ENCODE results near the gene SLC25A6. TPM values are rescaled to one million over a fixed set of nuclear protein-coding genes. Genes with fewer than 3 reads are reported as not detected.
A peak's percentile ranks its signal among the peaks of the same experiment; 100 is the strongest.
"Not testable (repeated sequence)": the region's sequence is repeated elsewhere in the genome, so short reads cannot be mapped to it uniquely, and the experiment has no call there.

The SLC25A6 gene
- total and polyA plus RNA-seq, 5 experiments from 2014 or later: 251 to 622 (median 427) TPM

DNA sequence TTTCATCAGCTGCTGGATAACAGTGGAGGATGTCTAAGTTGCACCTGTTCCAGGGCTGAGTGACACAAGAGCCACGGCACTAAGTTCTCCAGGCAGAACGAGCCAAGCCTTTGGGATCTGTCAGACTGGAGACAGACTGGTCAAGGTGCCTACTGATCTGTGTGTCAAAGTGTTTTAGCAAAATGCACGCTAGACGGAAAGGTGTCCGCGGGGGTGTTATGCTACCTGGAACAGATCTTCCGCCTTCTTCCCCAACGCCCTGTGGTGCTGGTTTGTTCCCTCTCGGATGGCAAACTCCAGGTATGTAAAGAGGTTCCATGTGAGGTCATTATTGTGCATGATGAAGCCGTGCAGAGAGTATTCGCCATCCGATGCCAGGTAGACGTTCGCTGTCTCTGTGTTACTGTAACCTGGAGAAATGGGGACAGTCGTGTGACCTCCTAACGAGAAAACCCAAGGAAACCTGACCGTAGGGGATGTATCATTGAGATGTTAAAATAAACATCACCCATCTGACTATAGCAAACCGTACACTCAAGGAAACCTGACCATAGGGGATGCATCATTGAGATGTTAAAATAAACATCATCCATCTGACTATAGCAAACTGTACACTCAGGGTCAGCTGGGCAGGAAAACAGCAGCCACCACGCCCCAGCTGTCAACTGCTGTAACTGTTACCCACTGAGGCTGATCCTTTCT, 29.7 kb upstream of the SLC25A6 start:
- Mint-ChIP-seq H3K9me3 (peaks cover 0 to 35% (median 12%) of the 10 kb centered on the region in 9 donors), H3K36me3 (peaks cover 17 to 55% (median 48%) of the 10 kb centered on the region in 3 donors), H3K4me3 (no peak overlapping the region), H3K4me1 (peaks cover 0 to 18% (median 3%) of the 10 kb centered on the region in 4 donors), H3K27me3 (no peaks in the 10 kb centered on the region), H3K27ac (peak overlapping the region in 4 of 10 donors; percentile 14 to 69 (median 34))
- POLR2A ChIA-PET: no interaction called here
- ATAC-seq (no peak), DNase-seq (peak in 1 of 10 donors; percentile 56)

DNA sequence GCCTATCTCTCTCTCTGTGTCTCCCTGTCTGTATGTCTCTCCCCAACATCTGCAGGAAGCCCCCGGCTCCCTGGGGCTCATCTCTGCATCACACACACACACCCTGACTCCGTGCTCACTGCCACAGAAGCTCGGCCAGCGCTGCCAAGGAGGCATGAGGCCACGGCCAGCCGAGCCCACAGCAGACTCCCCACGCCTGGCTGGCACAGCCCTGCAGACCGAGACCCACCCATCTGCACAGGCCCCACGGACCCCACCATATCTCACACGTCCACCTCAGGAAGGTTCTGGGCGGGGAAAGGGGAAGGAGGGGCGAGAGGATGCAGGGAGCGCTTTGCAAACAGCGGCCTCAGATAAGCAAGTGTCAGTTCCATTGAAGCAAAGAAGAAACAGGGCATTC, 28.5 kb upstream of the SLC25A6 start:
- POLR2A ChIA-PET: no interaction called here
- peaks cover 0 to 18% (median 3%) of the 10 kb centered on the region in 4 donors for H3K4me1 Mint-ChIP-seq
- DNase-seq (no peak), ATAC-seq (peak in 1 of 2 donors; percentile 28)
- H3K36me3 Mint-ChIP-seq: peaks cover 17 to 49% (median 47%) of the 10 kb centered on the region in 3 donors
- peaks cover 0 to 35% (median 12%) of the 10 kb centered on the region in 9 donors for H3K9me3 Mint-ChIP-seq
- no peaks in the 10 kb centered on the region for H3K27me3 Mint-ChIP-seq
- no peak overlapping the region for H3K4me3 Mint-ChIP-seq
- H3K27ac Mint-ChIP-seq: peak overlapping the region in 8 of 10 donors; percentile 5 to 81 (median 50)

DNA sequence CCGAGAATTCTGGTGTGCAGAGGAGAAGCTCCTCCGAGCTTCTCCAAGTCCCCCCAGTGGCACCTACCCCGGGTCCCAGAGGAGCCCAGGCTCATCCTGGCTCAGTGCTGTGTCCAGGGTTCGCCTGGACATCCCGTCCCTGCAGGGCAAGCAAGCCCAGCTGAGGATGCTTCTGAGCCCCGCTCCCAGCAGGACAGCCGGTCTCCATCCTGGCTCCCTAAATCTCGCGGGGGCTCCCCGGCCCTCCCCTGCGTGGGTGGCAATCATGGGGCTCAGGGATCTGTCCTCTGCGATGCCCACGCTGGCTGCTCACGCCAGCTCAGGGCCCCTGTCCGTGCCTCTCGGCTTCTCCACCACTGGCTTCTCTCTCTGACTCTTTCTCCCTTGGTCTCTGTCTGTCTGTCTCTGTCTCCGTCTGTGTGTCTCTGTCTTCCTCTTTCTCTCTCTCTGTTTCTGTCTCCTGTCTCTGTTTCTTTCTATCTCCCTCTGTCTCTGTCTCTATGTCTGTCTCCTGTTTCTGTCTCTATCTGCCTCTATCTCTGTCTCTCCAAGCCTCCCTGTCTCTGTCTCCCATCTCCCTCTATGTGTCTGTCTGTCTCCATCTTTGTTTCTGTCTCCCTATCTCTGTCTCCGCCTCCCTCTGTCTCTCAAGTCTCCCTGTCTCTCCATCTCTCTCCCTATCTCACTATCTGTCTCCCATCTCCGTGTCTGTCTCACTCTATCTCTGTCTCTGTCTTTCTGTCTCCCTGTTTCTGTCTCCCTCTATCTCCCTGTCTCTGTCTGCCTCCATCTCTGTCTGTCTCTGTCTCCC, 27.8 kb upstream of the SLC25A6 start:
- no peak for ATAC-seq
- H3K4me3 Mint-ChIP-seq: peak overlapping the region in 1 of 10 donors; percentile 4
- POLR2A ChIA-PET: no interaction called here
- DNase-seq: no peak
- H3K27ac Mint-ChIP-seq: peak overlapping the region in 9 of 10 donors; percentile 5 to 81 (median 44)
- peaks cover 0 to 28% (median 12%) of the 10 kb centered on the region in 9 donors for H3K9me3 Mint-ChIP-seq
- H3K27me3 Mint-ChIP-seq: no peaks in the 10 kb centered on the region
- H3K4me1 Mint-ChIP-seq: peaks cover 0 to 16% (median 3%) of the 10 kb centered on the region in 4 donors
- H3K36me3 Mint-ChIP-seq: peaks cover 13 to 46% (median 41%) of the 10 kb centered on the region in 3 donors

DNA sequence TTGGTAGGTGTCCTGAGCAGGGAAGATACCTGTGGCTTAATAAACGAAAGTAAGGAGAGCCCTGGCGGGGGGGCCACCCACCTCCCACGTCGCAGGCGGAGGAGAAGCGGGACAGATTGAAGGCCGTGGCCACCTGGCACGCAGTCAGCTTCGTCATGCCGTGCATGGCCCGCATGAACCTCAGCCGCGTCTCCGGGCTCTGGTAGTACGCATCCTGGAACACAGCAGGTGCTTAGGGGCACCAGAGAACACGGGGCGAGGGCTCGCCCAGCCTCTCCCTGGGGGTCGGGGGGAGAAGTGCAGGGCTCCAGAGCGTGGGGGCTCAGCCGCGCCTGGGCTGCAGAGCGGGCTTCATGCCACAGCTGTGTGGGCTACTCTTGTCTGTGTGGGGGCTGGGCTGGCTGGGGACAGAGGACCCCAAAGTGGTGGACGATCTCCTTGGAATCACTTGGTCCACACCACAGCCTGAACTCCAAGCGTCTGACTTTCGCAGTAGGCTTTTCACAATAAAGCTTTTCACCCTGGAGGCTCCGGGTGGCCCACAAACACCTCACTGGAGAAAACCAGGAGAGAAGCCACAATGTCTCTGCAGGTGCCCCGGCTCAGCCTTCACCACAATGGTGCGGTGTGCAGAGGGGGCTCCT, 27.1 kb upstream of the SLC25A6 start:
- peaks cover 0 to 30% (median 12%) of the 10 kb centered on the region in 9 donors for H3K9me3 Mint-ChIP-seq
- no peak for ATAC-seq
- DNase-seq: no peak
- H3K36me3 Mint-ChIP-seq: peaks cover 13 to 47% (median 38%) of the 10 kb centered on the region in 3 donors
- no peak overlapping the region for H3K4me3 Mint-ChIP-seq
- no peak overlapping the region for H3K27ac Mint-ChIP-seq
- peaks cover 0 to 11% (median 3%) of the 10 kb centered on the region in 4 donors for H3K4me1 Mint-ChIP-seq
- H3K27me3 Mint-ChIP-seq: no peaks in the 10 kb centered on the region
- POLR2A ChIA-PET: no interaction called here

DNA sequence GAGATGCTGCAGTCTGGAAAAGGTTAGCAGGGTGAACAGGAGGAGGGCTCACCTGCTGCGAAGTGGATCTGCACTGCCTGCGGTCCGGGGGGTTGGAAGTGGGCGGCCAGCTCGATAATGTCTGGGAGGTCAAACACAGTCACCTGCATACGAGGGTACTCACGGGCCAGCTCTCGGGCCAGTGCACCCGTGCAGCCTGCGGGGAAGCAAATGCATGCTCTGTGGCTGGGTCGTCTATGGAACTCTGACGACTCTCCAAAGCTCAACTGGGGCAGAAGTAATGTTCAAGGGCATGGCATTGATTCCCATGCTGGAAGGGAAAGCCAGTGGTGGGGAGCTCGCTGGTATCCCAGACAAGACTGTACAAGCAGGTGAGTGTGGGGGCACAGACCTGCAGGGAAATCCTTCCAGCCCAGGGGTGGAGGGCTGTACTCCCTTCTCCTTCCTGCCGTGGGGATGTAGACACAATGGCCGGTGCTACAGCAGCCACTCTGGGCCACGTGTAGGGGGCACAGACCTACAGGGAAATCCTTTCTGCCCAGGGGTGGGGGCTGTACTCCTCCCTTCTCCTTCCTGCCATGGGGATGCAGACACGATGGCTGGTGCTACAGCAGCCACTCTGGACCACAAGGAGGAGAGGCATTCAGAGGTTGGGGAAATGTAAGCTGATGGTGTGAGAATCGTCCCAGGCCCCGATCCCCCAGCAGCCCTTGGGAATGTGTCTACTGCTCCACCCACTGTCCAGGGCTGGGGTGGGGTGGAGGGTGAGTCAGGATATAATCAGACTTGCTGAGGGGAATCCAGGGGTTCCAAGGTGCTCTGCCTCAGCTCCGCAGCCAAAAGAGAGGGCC, 26.2 kb upstream of the SLC25A6 start:
- POLR2A ChIA-PET: no interaction called here
- DNase-seq (no peak), ATAC-seq (no peak)
- H3K27me3 Mint-ChIP-seq: no peaks in the 10 kb centered on the region
- peaks cover 19 to 48% (median 39%) of the 10 kb centered on the region in 3 donors for H3K36me3 Mint-ChIP-seq
- H3K27ac Mint-ChIP-seq: no peak overlapping the region
- H3K4me3 Mint-ChIP-seq: no peak overlapping the region
- H3K9me3 Mint-ChIP-seq: peaks cover 0 to 29% (median 10%) of the 10 kb centered on the region in 9 donors
- peaks cover 0 to 15% (median 4%) of the 10 kb centered on the region in 4 donors for H3K4me1 Mint-ChIP-seq

DNA sequence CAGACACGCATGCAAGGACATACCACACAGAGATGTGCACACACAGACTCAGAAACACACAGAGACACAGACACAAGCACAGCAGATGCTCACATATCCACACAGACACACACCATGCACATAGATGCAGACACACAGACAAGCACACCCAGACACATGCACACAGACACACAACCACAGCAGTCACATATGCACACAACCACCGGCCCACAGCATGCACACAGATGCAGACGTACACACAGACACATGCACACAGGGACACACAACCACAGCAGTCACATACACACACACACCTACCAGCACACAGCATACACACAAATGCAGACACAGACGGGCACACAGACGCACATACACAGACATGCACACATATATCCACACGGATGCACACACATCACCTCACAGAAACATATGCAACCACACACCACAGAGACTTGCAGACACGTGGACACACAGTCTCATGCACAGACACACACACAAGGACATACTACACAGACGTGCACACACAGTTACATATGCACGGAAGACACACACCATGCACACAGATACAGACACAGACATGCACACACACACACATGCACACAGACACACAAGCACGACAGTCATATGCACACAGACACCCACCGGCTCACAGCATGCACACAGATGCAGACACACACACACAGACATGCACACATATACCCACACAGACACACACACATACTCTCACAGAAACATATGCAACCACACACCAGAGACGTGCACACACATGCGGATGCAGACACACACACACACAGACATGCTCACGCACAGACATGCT, 25.2 kb upstream of the SLC25A6 start:
- no peaks in the 10 kb centered on the region for H3K27me3 Mint-ChIP-seq
- DNase-seq (no peak), ATAC-seq (no peak)
- no peak overlapping the region for H3K4me3 Mint-ChIP-seq
- H3K36me3 Mint-ChIP-seq: peaks cover 23 to 49% (median 41%) of the 10 kb centered on the region in 3 donors
- H3K9me3 Mint-ChIP-seq: peaks cover 0 to 28% (median 14%) of the 10 kb centered on the region in 9 donors
- H3K4me1 Mint-ChIP-seq: peaks cover 0 to 15% (median 4%) of the 10 kb centered on the region in 4 donors
- POLR2A ChIA-PET: no interaction called here
- H3K27ac Mint-ChIP-seq: no peak overlapping the region

DNA sequence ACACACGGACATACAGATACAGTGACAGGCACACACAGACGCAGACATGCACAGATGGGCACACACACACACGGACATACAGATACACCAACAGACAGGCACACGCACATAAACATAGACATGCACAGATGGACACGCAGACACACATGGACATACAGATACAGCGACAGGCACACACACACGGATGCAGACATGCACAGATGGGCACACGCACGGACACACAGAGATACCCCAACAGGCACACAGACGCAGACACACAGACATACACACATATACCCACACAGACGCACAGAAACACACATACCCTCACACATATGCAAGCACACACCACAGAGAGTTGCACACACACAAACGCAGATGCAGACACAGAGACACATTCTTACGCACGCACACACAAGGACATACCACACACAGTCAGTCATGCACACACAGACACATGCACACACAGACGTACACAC, 24.4 kb upstream of the SLC25A6 start:
- POLR2A ChIA-PET: no interaction called here
- H3K27ac Mint-ChIP-seq: no peak overlapping the region
- DNase-seq (no peak), ATAC-seq (no peak)
- H3K4me1 Mint-ChIP-seq: peaks cover 0 to 15% (median 3%) of the 10 kb centered on the region in 4 donors
- no peak overlapping the region for H3K4me3 Mint-ChIP-seq
- H3K36me3 Mint-ChIP-seq: peaks cover 19 to 49% (median 40%) of the 10 kb centered on the region in 3 donors
- no peaks in the 10 kb centered on the region for H3K27me3 Mint-ChIP-seq
- H3K9me3 Mint-ChIP-seq: peaks cover 0 to 27% (median 6%) of the 10 kb centered on the region in 9 donors

DNA sequence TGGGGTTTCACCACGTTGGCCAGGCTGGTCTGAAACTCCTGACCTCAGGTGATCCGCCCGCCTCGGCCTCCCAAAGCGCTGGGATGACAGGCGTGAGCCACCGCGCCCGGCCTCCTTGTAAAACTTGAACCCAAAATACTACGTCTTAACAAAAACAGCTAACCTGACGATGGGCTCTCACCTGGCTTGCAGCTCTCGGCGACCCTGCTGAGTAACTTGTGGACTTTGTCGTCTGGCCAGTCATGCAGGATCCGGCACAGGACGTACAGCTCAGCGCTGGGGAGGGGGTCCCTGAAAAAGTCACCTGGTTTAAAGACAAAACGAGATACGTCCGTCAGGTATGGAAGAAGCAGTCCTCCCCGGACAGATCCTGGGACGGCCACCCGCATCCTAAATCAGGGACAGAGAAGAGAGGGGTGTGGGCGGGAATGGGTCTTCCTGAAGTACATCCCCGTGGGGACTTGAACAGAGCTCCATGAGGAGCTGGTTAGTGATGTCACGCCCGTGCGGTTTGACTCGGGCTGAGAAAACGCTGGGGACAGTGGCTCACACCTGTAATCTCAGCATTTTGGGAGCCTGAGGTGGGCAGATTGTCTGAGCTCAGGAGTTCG, 20.7 kb upstream of the SLC25A6 start:
- Mint-ChIP-seq H3K36me3 (peaks cover 12 to 40% (median 36%) of the 10 kb centered on the region in 3 donors), H3K27ac (peak overlapping the region in 1 of 10 donors; percentile 84), H3K4me3 (no peak overlapping the region), H3K9me3 (peaks cover 0 to 22% (median 0%) of the 10 kb centered on the region in 9 donors), H3K27me3 (no peaks in the 10 kb centered on the region), H3K4me1 (peaks cover 0 to 6% (median under 1%) of the 10 kb centered on the region in 4 donors)
- DNase-seq (no peak), ATAC-seq (no peak)
- POLR2A ChIA-PET: no interaction called here

DNA sequence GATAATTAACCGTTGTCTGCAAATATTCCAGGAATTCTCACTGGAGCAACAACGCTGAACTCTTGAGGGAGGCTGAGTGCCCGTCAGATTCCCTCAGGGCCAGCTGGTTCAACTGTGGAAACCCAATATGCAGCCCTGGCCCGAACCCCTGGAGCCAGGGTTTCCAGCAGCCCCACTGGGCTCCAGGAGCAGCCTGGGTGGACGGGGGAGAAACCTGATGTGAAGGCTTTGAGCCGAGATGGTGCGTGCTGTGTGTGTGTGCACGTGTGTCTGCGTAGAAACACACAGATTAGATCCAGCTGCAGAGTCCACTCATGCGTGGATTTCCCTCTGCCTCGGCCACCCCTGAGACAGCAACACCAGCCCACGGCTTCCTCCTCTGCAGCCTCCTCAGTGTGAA, 19.4 kb upstream of the SLC25A6 start:
- POLR2A ChIA-PET: no interaction called here
- ATAC-seq (no peak), DNase-seq (no peak)
- peak overlapping the region in 1 of 10 donors; percentile 13 for H3K27ac Mint-ChIP-seq
- H3K27me3 Mint-ChIP-seq: no peaks in the 10 kb centered on the region
- H3K9me3 Mint-ChIP-seq: peaks cover 0 to 22% (median 0%) of the 10 kb centered on the region in 9 donors
- peaks cover 0 to 6% (median under 1%) of the 10 kb centered on the region in 4 donors for H3K4me1 Mint-ChIP-seq
- H3K36me3 Mint-ChIP-seq: peaks cover 12 to 40% (median 36%) of the 10 kb centered on the region in 3 donors
- no peak overlapping the region for H3K4me3 Mint-ChIP-seq

DNA sequence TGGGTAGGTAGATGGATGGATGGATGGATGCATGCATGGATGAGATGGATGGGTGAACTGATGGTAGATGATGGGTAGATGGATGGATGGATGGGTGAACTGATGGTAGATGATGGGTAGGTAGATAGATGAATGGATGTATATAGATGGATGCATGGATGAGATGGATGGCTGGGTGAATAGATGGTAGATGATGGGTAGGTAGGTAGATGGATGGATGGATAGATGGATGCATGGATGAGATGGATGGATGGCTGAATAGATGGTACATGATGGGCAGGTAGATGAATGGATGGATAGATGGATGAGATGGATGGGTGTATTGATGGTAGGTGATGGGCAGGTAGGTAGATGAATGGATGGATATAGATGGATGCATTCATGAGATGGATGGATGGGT, 15.1 kb upstream of the SLC25A6 start:
- Mint-ChIP-seq H3K27me3 (no peaks in the 10 kb centered on the region), H3K27ac (no peak overlapping the region), H3K36me3 (peaks cover 0 to 14% (median 13%) of the 10 kb centered on the region in 3 donors), H3K9me3 (peaks cover 0 to 10% (median 0%) of the 10 kb centered on the region in 9 donors), H3K4me1 (no peaks in the 10 kb centered on the region), H3K4me3 (no peak overlapping the region)
- POLR2A ChIA-PET: no interaction called here
- DNase-seq: no peak
- ATAC-seq: no peak

DNA sequence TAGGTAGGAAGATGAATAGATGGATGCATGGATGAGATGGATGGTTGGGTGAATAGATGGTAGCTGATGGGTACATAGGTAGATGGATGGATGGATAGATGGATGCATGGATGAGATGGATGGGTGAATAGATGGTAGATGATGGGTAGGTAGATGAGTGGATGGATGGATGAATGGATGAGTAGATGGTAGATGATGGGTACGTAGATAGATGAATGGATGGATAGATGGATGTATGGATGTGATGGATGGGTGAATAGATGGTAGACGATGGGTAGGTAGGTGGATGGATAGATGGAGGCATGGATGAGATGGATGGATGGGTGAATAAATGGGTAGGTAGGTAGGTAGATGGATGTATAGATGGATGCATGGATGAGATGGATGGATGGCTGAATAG, 13.9 kb upstream of the SLC25A6 start:
- H3K9me3 Mint-ChIP-seq, H3K4me1 Mint-ChIP-seq, H3K27ac Mint-ChIP-seq, H3K36me3 Mint-ChIP-seq, H3K4me3 Mint-ChIP-seq, H3K27me3 Mint-ChIP-seq, ATAC-seq, DNase-seq, POLR2A ChIA-PET: not testable (repeated sequence)
